IMR-90 (cell line): ENCODE measurements around the gene RALGAPA2. TPM values are rescaled to one million over a fixed set of nuclear protein-coding genes. Genes with fewer than 3 reads are reported as not detected.

Experiments
- ATAC-seq: fragments of 200-7000 bp; cut with Tn5 transposase; 2 replicates; pipeline ENCODE4 v1.9.1; 2020; ENCODE audit warnings: low read depth, mild to moderate bottlenecking, moderate library complexity
- BruUV-seq: library from RNA; stranded (reverse); fragments of 400-500 nt; replicated peaks from 2 replicates; lab custom pipeline; 2021; lab: Mats Ljungman, UMichigan
- CTCF ChIA-PET: fragments of 300-600 bp; formaldehyde crosslinking; extraction: SDS; loops from one replicate; lab custom pipeline; 2021; ENCODE audit warnings: antibody characterized with exemption; lab: Yijun Ruan, JAX
- POLR2A ChIA-PET: fragments of 300-600 bp; sonication (Branson Sonifier 250); formaldehyde crosslinking; loops from one replicate; lab custom pipeline; 2022; ENCODE audit warnings: antibody characterized with exemption; ENCODE audit not compliant: unreplicated experiment; lab: Charles Lee
- DNase-seq: peaks from one replicate; pipeline ENCODE4 v3.0.0; 2013
- H2AFZ ChIP-seq: replicated peaks from 2 replicates; pipeline ENCODE3; 2013; ENCODE audit warnings: low read length, mild to moderate bottlenecking; ENCODE audit not compliant: poor library complexity
- H2AK5ac ChIP-seq: 2 replicates; pipeline ENCODE4 v1.6.1; 2013; ENCODE audit warnings: low read depth, low read length, inconsistent platforms
- H2AK9ac ChIP-seq: replicated peaks from 2 replicates; pipeline ENCODE3; 2013; ENCODE audit warnings: mild to moderate bottlenecking, low read depth, low read length, moderate library complexity; ENCODE audit not compliant: poor library complexity
- H2BK120ac ChIP-seq: 2 replicates; pipeline ENCODE4 v1.6.1; 2013; ENCODE audit warnings: low read depth, low read length, inconsistent platforms
- H2BK15ac ChIP-seq: 3 replicates; pipeline ENCODE4 v1.6.1; 2013; ENCODE audit warnings: low read depth, low read length, inconsistent platforms
- H2BK20ac ChIP-seq: 2 replicates; pipeline ENCODE4 v1.6.1; 2013; ENCODE audit warnings: low read depth, mild to moderate bottlenecking, inconsistent platforms, low read length, moderate library complexity
- H2BK5ac ChIP-seq: 2 replicates; pipeline ENCODE4 v1.6.1; 2013; ENCODE audit warnings: mild to moderate bottlenecking, low read depth, low read length, inconsistent platforms; ENCODE audit not compliant: poor library complexity, severe bottlenecking
- H3K14ac ChIP-seq: replicated peaks from 2 replicates; pipeline ENCODE4 v1.6.1; 2013; ENCODE audit warnings: low read depth, low read length, inconsistent platforms
- H3K18ac ChIP-seq: 2 replicates; pipeline ENCODE4 v1.6.1; 2013; ENCODE audit warnings: low read depth, low read length, control low read depth
- H3K23ac ChIP-seq: 2 replicates; pipeline ENCODE4 v1.6.1; 2013; ENCODE audit warnings: low read depth, low read length, inconsistent platforms
- H3K27ac ChIP-seq: 2 replicates; pipeline ENCODE4 v1.5.1; 2013; ENCODE audit warnings: mild to moderate bottlenecking, control low read depth, low read length; ENCODE audit not compliant: insufficient read depth
- H3K27me3 ChIP-seq: 2 replicates; pipeline ENCODE4 v1.6.1; 2013; ENCODE audit warnings: low read length; ENCODE audit not compliant: control insufficient read depth, insufficient read depth
- H3K36me3 ChIP-seq: 2 replicates; pipeline ENCODE4 v1.6.1; 2013; ENCODE audit warnings: low read length, mixed read lengths; ENCODE audit not compliant: control insufficient read depth, insufficient read depth
- H3K4ac ChIP-seq: 2 replicates; pipeline ENCODE4 v1.6.1; 2013; ENCODE audit warnings: low read depth, low read length, inconsistent platforms
- H3K4me1 ChIP-seq: 2 replicates; pipeline ENCODE4 v1.6.1; 2013; ENCODE audit warnings: low read length, mixed read lengths; ENCODE audit not compliant: control insufficient read depth, insufficient read depth
- H3K4me2 ChIP-seq: 2 replicates; pipeline ENCODE4 v1.6.1; 2013; ENCODE audit warnings: low read depth, mild to moderate bottlenecking, control low read depth, low read length, moderate library complexity
- H3K4me3 ChIP-seq: 2 replicates; pipeline ENCODE4 v1.5.1; 2013; ENCODE audit warnings: low read depth, mild to moderate bottlenecking, control low read depth, low read length, moderate library complexity; ENCODE audit not compliant: insufficient read depth
- H3K56ac ChIP-seq: 2 replicates; pipeline ENCODE4 v1.6.1; 2013; ENCODE audit warnings: low read length, inconsistent platforms; ENCODE audit not compliant: insufficient read depth; ENCODE audit errors: extremely low read depth
- H3K79me1 ChIP-seq, 2 experiments: 2 replicates each; pipeline ENCODE4 v1.6.1; 2013; ENCODE audit warnings: low read length in 2 of 2, inconsistent platforms in 1 of 2, low read depth in 1 of 2
- H3K9ac ChIP-seq: 2 replicates; pipeline ENCODE4 v1.6.1; 2013; ENCODE audit warnings: low read depth, low read length, control low read depth
- H3K9me1 ChIP-seq: 2 replicates; pipeline ENCODE4 v1.6.1; 2013; ENCODE audit warnings: low read length, inconsistent platforms; ENCODE audit not compliant: insufficient read depth
- H3K9me3 ChIP-seq: 2 replicates; pipeline ENCODE4 v1.6.1; 2013; ENCODE audit warnings: low read length; ENCODE audit not compliant: control insufficient read depth, insufficient read depth
- H4K20me1 ChIP-seq: 2 replicates; pipeline ENCODE4 v1.6.1; 2013; ENCODE audit warnings: low read length, inconsistent platforms; ENCODE audit not compliant: insufficient read depth
- H4K5ac ChIP-seq: 2 replicates; pipeline ENCODE4 v1.6.1; 2013; ENCODE audit warnings: mild to moderate bottlenecking, low read depth, low read length, control low read depth
- H4K8ac ChIP-seq, 2 experiments: 2 replicates each; pipeline ENCODE4 v1.6.1; 2013; ENCODE audit warnings: low read depth in 2 of 2, low read length in 2 of 2, control low read depth in 1 of 2, inconsistent platforms in 1 of 2
- H4K91ac ChIP-seq: 2 replicates; pipeline ENCODE4 v1.6.1; 2013; ENCODE audit warnings: low read depth, low read length, inconsistent platforms; ENCODE audit not compliant: insufficient read depth
- CEBPB ChIP-seq: IDR thresholded peaks from 2 replicates; pipeline ENCODE4 v1.6.1; 2012; ENCODE audit warnings: low read depth, low read length, improper control_type of control experiment
- CHD1 ChIP-seq: IDR thresholded peaks from 2 replicates; pipeline ENCODE4 v1.6.1; 2012; ENCODE audit warnings: low read depth, low read length, improper control_type of control experiment
- FOS ChIP-seq: fragments of 150-350 bp; IDR thresholded peaks from 2 replicates; pipeline ENCODE4 v1.6.1; 2016; ENCODE audit warnings: low read depth, low read length
- MAFK ChIP-seq: IDR thresholded peaks from 2 replicates; pipeline ENCODE4 v1.6.1; 2012; ENCODE audit warnings: low read depth, low read length, improper control_type of control experiment
- MAZ ChIP-seq: IDR thresholded peaks from 2 replicates; pipeline ENCODE4 v1.6.1; 2012; ENCODE audit warnings: low read depth, mild to moderate bottlenecking, low read length, improper control_type of control experiment, moderate library complexity, borderline replicate concordance
- MXI1 ChIP-seq: IDR thresholded peaks from 2 replicates; pipeline ENCODE4 v1.6.1; 2012; ENCODE audit warnings: low read depth, mild to moderate bottlenecking, low read length, moderate library complexity, borderline replicate concordance
- POLR2A ChIP-seq: IDR thresholded peaks from 2 replicates; pipeline ENCODE4 v1.6.1; 2012; ENCODE audit warnings: mild to moderate bottlenecking, low read depth, low read length
- RCOR1 ChIP-seq: IDR thresholded peaks from 2 replicates; pipeline ENCODE4 v1.6.1; 2012; ENCODE audit warnings: mild to moderate bottlenecking, low read length, improper control_type of control experiment; ENCODE audit not compliant: insufficient replicate concordance
- RFX5 ChIP-seq: IDR thresholded peaks from 2 replicates; pipeline ENCODE4 v1.8.0; 2012; ENCODE audit warnings: low read depth, mild to moderate bottlenecking, low read length, moderate library complexity
- WGBS, 2 experiments: methylation state at CpG; one replicate each; pipeline versions ENCODE4 v1.1.5 to v1.1.7; 2013; ENCODE audit warnings: missing lambda C conversion rate in 2 of 2; ENCODE audit not compliant: insufficient read length in 1 of 2; ENCODE audit errors: extremely low coverage in 2 of 2; 5-methylcytosine and 5-hydroxymethylcytosine counted together
- dilution Hi-C: fragments of 300-500 bp; cut with HindIII; formaldehyde crosslinking; loops from one replicate; pipeline ENCODE4 v1.14.3; 2018; ENCODE audit warnings: low sequenced_read_pairs; ENCODE audit not compliant: unreplicated experiment
- in situ Hi-C: fragments of 300-500 bp; cut with MboI; formaldehyde crosslinking; loops from 3 replicates; pipeline ENCODE4 v1.14.3; 2019; ENCODE audit warnings: low sequenced_read_pairs, inconsistent platforms, mixed read lengths
- intact Hi-C: fragments of 100-400 bp; cut with micrococcal nuclease; formaldehyde crosslinking; loops from 2 replicates; pipeline ENCODE4 v1.10.0; 2022
- polyA plus RNA-seq, 3 experiments: library from polyadenylated mRNA; depleted of rRNA; stranded (reverse); fragments of >200 nt; gene quantifications; 2 replicates each; pipeline ENCODE4 v1.2.3, GENCODE V29; 2012; ENCODE audit warnings: low replicate concordance in 1 of 3
- total RNA-seq: library from RNA; depleted of rRNA; stranded (reverse); fragments of >200 nt; gene quantifications from 2 replicates; pipeline ENCODE4 v1.2.3, GENCODE V29; 2012
- TF ChIP-seq, protein P1 (sequence below): fragments of 150-350 bp; IDR thresholded peaks from 2 replicates; pipeline ENCODE4 v1.6.1; 2016; ENCODE audit warnings: low read depth, mild to moderate bottlenecking, low read length, moderate library complexity, borderline replicate concordance
- TF ChIP-seq, protein P2 (sequence below): fragments of 150-350 bp; IDR thresholded peaks from 2 replicates; pipeline ENCODE4 v1.6.1; 2017; ENCODE audit warnings: mild to moderate bottlenecking, antibody characterized with exemption, low read length, low read depth

The RALGAPA2 gene
- total and polyA plus RNA-seq, 2 of the 4 experiments (the other 2 are of a cell fraction): 1.3 to 3.9 TPM

DNA sequence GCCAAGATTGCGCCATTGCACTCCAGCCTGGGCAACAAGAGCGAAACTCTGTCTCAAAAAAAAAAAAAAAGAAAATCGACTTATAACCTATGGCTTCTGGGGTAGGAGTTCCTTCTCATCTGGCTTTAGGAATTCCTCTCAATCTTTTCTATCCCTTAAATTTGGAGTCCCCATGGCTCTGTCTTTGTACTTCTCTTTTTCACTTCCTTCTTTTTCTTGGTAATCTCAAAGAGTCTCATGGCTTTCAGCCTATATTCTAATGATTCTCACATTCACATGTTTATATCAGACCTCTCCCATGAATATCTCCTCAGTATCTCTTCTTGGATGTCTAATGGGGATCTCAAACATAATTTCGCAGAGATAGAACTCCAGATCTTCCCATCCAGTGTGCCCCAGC, 42.8 kb upstream of the RALGAPA2 start:
- no peak overlapping the region for H2BK5ac ChIP-seq
- no TSS peak for BruUV-seq
- H4K5ac ChIP-seq: no peak overlapping the region
- no peaks in the 10 kb centered on the region for H3K36me3 ChIP-seq
- ChIA-PET CTCF (no interaction called here), POLR2A (no interaction called here)
- no peak overlapping the region for H3K18ac ChIP-seq
- H3K9me3 ChIP-seq: no peaks in the 10 kb centered on the region
- H2AK5ac ChIP-seq: no peak overlapping the region
- no peak overlapping the region for H2BK120ac ChIP-seq
- WGBS, 2 experiments: 43% methylated on average over 1 of the region's 4 CpGs; no CpG with 5 or more reads in 1 of the 2 experiments
- H3K9me1 ChIP-seq: no peaks in the 10 kb centered on the region
- H3K4me2 ChIP-seq: no peak overlapping the region
- H3K4me3 ChIP-seq: no peak overlapping the region
- no peak overlapping the region for H3K14ac ChIP-seq
- DNase-seq (no peak), ATAC-seq (no peak)
- H4K8ac ChIP-seq: no peak overlapping the region
- H4K20me1 ChIP-seq: no peaks in the 10 kb centered on the region
- no peak overlapping the region for H3K27ac ChIP-seq
- dilution Hi-C loops (no loop called here), in situ Hi-C loops (no loop called here), intact Hi-C loops (no loop called here)
- H2AK9ac ChIP-seq: no peak overlapping the region
- no peaks in the 10 kb centered on the region for H3K27me3 ChIP-seq
- H2BK20ac ChIP-seq: no peak overlapping the region
- no peak overlapping the region for H3K4ac ChIP-seq
- no peak overlapping the region for H3K9ac ChIP-seq
- no peaks in the 10 kb centered on the region for H3K79me1 ChIP-seq
- H3K56ac ChIP-seq: no peak overlapping the region
- H3K4me1 ChIP-seq: no peaks in the 10 kb centered on the region
- TF ChIP-seq, protein P1, sequence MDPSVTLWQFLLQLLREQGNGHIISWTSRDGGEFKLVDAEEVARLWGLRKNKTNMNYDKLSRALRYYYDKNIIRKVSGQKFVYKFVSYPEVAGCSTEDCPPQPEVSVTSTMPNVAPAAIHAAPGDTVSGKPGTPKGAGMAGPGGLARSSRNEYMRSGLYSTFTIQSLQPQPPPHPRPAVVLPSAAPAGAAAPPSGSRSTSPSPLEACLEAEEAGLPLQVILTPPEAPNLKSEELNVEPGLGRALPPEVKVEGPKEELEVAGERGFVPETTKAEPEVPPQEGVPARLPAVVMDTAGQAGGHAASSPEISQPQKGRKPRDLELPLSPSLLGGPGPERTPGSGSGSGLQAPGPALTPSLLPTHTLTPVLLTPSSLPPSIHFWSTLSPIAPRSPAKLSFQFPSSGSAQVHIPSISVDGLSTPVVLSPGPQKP: no peak
- TF ChIP-seq MAZ: no peak
- no peak for TF ChIP-seq RFX5
- TF ChIP-seq MXI1: no peak
- no peak for TF ChIP-seq MAFK
- TF ChIP-seq FOS: no peak
- no peak for TF ChIP-seq CHD1
- TF ChIP-seq CEBPB: no peak
- no peak for TF ChIP-seq POLR2A
- TF ChIP-seq RCOR1: no peak
- TF ChIP-seq, protein P2, sequence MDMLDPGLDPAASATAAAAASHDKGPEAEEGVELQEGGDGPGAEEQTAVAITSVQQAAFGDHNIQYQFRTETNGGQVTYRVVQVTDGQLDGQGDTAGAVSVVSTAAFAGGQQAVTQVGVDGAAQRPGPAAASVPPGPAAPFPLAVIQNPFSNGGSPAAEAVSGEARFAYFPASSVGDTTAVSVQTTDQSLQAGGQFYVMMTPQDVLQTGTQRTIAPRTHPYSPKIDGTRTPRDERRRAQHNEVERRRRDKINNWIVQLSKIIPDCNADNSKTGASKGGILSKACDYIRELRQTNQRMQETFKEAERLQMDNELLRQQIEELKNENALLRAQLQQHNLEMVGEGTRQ: no peak
- H2AFZ ChIP-seq: no peak overlapping the region
- no peak overlapping the region for H4K91ac ChIP-seq
- H2BK15ac ChIP-seq: no peak overlapping the region
- H3K23ac ChIP-seq: no peak overlapping the region
